Progenitor cell of endocrine pancreas (in vitro differentiated cells): ENCODE measurements around the gene APOA4. TPM values are rescaled to one million over a fixed set of nuclear protein-coding genes. Genes with fewer than 3 reads are reported as not detected.

Experiments used
- DNase-seq: peaks from one replicate; pipeline ENCODE4 v3.0.0; 2021; ENCODE audit warnings: low spot score; ENCODE audit not compliant: unreplicated experiment
- H3K27ac Mint-ChIP-seq: 2 replicates; pipeline ENCODE4 v1.8.0; 2021; ENCODE audit warnings: mild to moderate bottlenecking, moderate library complexity, mixed read lengths
- H3K27me3 Mint-ChIP-seq: 2 replicates; pipeline ENCODE4 v1.8.0; 2021; ENCODE audit warnings: mixed read lengths
- H3K36me3 Mint-ChIP-seq: 2 replicates; pipeline ENCODE4 v1.8.0; 2022; ENCODE audit warnings: mixed read lengths; ENCODE audit not compliant: insufficient read depth
- H3K4me1 Mint-ChIP-seq: 2 replicates; pipeline ENCODE4 v1.8.0; 2021; ENCODE audit warnings: low read depth, mixed read lengths
- H3K4me3 Mint-ChIP-seq: 2 replicates; pipeline ENCODE4 v1.8.0; 2021; ENCODE audit warnings: low read depth, mild to moderate bottlenecking, moderate library complexity, mixed read lengths
- H3K9me3 Mint-ChIP-seq: 2 replicates; pipeline ENCODE4 v1.8.0; 2021; ENCODE audit warnings: low read depth, mixed read lengths
- total RNA-seq: library from RNA; stranded (reverse); gene quantifications from 2 replicates; pipeline ENCODE4 v1.2.1, GENCODE V29; 2021
- TF ChIP-seq, protein P1 (sequence below): fragments of 200-600 bp; sonication (generic); IDR thresholded peaks from one replicate; pipeline ENCODE4 v1.5.0; 2021; ENCODE audit warnings: antibody characterized with exemption, mild to moderate bottlenecking; ENCODE audit not compliant: unreplicated experiment

APOA4 gene
- total RNA-seq, 1 donor from 2014 or later: not detected

GRCh38 chr11:116826751-116827431 lies 3.8 kb upstream of the APOA4 start:
- DNase-seq: no peak
- Mint-ChIP-seq H3K9me3 (no peaks in the 10 kb centered on the region), H3K4me3 (no peak overlapping the region), H3K27me3 (peaks cover 5% of the 10 kb centered on the region), H3K36me3 (no peaks in the 10 kb centered on the region), H3K27ac (peak overlapping the region; percentile 85), H3K4me1 (peaks cover 20% of the 10 kb centered on the region)
- TF ChIP-seq, protein P1, sequence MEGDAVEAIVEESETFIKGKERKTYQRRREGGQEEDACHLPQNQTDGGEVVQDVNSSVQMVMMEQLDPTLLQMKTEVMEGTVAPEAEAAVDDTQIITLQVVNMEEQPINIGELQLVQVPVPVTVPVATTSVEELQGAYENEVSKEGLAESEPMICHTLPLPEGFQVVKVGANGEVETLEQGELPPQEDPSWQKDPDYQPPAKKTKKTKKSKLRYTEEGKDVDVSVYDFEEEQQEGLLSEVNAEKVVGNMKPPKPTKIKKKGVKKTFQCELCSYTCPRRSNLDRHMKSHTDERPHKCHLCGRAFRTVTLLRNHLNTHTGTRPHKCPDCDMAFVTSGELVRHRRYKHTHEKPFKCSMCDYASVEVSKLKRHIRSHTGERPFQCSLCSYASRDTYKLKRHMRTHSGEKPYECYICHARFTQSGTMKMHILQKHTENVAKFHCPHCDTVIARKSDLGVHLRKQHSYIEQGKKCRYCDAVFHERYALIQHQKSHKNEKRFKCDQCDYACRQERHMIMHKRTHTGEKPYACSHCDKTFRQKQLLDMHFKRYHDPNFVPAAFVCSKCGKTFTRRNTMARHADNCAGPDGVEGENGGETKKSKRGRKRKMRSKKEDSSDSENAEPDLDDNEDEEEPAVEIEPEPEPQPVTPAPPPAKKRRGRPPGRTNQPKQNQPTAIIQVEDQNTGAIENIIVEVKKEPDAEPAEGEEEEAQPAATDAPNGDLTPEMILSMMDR: no peak

DNA sequence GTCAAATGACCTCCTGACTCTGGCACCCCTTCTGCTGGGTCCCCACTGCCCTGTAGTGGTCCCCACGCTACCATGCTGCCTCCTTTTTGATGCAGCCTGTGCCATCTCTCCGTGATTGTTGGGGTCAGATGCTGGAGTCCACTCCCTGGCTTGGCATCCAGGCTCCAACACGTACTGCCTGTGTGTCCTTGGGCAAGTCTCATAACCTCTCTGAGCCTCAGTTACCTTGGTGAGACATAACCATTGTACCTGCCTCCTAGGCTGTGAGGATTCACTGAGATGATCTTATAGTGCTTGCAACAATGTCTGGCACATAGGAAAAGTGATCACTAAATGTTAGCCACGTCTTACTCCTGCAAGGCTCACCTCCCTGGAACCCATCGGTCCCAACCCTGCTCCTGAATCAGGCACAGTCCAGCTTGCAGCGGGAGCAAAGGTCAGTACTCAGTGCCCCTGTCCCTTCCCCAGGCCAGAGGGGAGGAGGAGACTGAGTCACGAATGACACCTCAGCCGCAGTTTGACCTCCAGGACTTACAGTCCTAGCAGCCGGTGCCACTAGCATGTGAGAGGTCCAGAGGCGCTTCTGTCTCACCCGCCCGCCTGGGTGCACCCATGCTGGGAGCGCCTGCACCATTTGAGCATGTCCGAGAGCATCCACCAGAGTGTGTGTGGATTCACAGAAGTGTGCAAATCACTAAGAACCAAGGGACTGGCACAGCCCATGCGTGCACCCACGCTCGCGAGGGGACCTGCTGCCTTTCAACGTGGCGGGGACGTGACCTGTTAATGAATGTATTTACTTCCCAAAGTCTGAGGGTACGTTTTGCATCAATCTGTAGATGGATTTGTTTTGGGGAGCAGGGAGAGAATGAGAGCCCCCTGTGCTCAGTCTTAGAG lies 3.0 kb upstream of the APOA4 start:
- Mint-ChIP-seq H3K4me3 (no peak overlapping the region), H3K4me1 (peaks cover 20% of the 10 kb centered on the region), H3K9me3 (no peaks in the 10 kb centered on the region), H3K27ac (peak overlapping the region; percentile 85), H3K27me3 (peaks cover 12% of the 10 kb centered on the region), H3K36me3 (no peaks in the 10 kb centered on the region)
- no peak for DNase-seq
- TF ChIP-seq, protein P1: no peak

DNA sequence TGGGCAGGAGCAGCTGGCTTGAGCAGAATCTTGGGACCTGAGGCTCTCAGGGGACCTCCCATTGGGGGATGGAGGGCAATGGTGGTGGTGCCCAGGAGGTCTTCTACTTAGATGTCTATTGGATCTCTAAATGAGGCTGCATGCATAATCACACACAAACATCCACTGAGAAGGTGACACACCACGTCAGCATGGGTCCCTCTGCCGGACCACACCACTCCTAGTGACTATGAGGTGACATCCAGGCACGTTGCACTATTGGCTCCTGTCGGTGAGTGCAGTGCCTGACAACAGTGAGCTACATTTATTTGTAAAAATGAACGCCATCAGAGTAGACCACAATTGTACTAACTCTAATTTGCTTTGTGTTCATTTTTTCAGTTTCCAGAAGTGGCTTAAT lies 2.3 kb upstream of the APOA4 start:
- DNase-seq: no peak
- TF ChIP-seq, protein P1: no peak
- Mint-ChIP-seq H3K36me3 (no peaks in the 10 kb centered on the region), H3K4me1 (peaks cover 20% of the 10 kb centered on the region), H3K4me3 (no peak overlapping the region), H3K9me3 (no peaks in the 10 kb centered on the region), H3K27me3 (peaks cover 14% of the 10 kb centered on the region), H3K27ac (no peak overlapping the region)

GRCh38 chr11:116822575-116822974 lies 529 bp downstream of the APOA4 start:
- TF ChIP-seq, protein P1: no peak
- Mint-ChIP-seq H3K4me1 (peaks cover 14% of the 10 kb centered on the region), H3K4me3 (no peak overlapping the region), H3K36me3 (no peaks in the 10 kb centered on the region), H3K9me3 (no peaks in the 10 kb centered on the region), H3K27me3 (peaks cover 15% of the 10 kb centered on the region), H3K27ac (no peak overlapping the region)
- DNase-seq: no peak

GRCh38 chr11:116821050-116821918 lies 1.8 kb downstream of the APOA4 start:
- H3K36me3 Mint-ChIP-seq: no peaks in the 10 kb centered on the region
- no peak for DNase-seq
- H3K4me1 Mint-ChIP-seq: peaks cover 6% of the 10 kb centered on the region
- TF ChIP-seq, protein P1: no peak
- no peaks in the 10 kb centered on the region for H3K9me3 Mint-ChIP-seq
- H3K4me3 Mint-ChIP-seq: no peak overlapping the region
- no peak overlapping the region for H3K27ac Mint-ChIP-seq
- peaks cover 15% of the 10 kb centered on the region for H3K27me3 Mint-ChIP-seq
